IPS DF 6.9 (cell line): ENCODE data around the gene COL4A2.

Experiments used
- DNase-seq: peaks from one replicate; pipeline ENCODE4 v3.0.0-alpha.2; 2013; ENCODE audit warnings: low read depth, low spot score
- H3K27ac ChIP-seq: one replicate; pipeline ENCODE4 v1.5.1; 2013; ENCODE audit warnings: low read length, control low read depth
- H3K27me3 ChIP-seq: 2 replicates; pipeline ENCODE4 v1.6.1; 2013; ENCODE audit warnings: mild to moderate bottlenecking, low read length; ENCODE audit not compliant: control insufficient read depth, insufficient read depth
- H3K36me3 ChIP-seq: 2 replicates; pipeline ENCODE4 v1.6.1; 2013; ENCODE audit warnings: low read length; ENCODE audit not compliant: control insufficient read depth, insufficient read depth
- H3K4me1 ChIP-seq: 2 replicates; pipeline ENCODE4 v1.6.1; 2013; ENCODE audit warnings: low read length; ENCODE audit not compliant: control insufficient read depth, insufficient read depth
- H3K4me3 ChIP-seq: 2 replicates; pipeline ENCODE4 v1.5.1; 2013; ENCODE audit warnings: mild to moderate bottlenecking, low read length
- H3K9me3 ChIP-seq: 2 replicates; pipeline ENCODE4 v1.6.1; 2013; ENCODE audit warnings: low read length, inconsistent platforms; ENCODE audit not compliant: control insufficient read depth, insufficient read depth
- WGBS: extraction: QIAGEN DNeasy Blood & Tissue Kit; methylation state at CpG from one replicate; pipeline ENCODE4 v1.1.7; 2013; ENCODE audit warnings: mixed read lengths, missing lambda C conversion rate; ENCODE audit not compliant: insufficient read length, insufficient coverage; 5-methylcytosine and 5-hydroxymethylcytosine counted together

The COL4A2 gene

GRCh38 chr13:110475117-110475516 lies 168.0 kb downstream of the COL4A2 start:
- peaks cover 10% of the 10 kb centered on the region for H3K36me3 ChIP-seq
- no CpG with 5 or more reads among the region's 9 CpGs for WGBS
- no peaks in the 10 kb centered on the region for H3K4me1 ChIP-seq
- H3K9me3 ChIP-seq, result no peaks in the 10 kb centered on the region
- H3K4me3 ChIP-seq, result no peak overlapping the region
- DNase-seq, result no peak
- H3K27ac ChIP-seq, result no peak overlapping the region
- no peaks in the 10 kb centered on the region for H3K27me3 ChIP-seq

- Histone ChIP-seq H3K4me3 (no peak overlapping the region), H3K27ac (no peak overlapping the region), H3K36me3 (peaks cover 9% of the 10 kb centered on the region), H3K27me3 (no peaks in the 10 kb centered on the region), H3K9me3 (no peaks in the 10 kb centered on the region), H3K4me1 (no peaks in the 10 kb centered on the region)
- no CpG with 5 or more reads among the region's 18 CpGs for WGBS
- DNase-seq, result no peak
Measured at GRCh38 chr13:110475550-110476219, 168.6 kb downstream of the COL4A2 start.

GRCh38 chr13:110476220-110476617 lies 169.1 kb downstream of the COL4A2 start:
- DNase-seq, result no peak
- Histone ChIP-seq H3K9me3 (no peaks in the 10 kb centered on the region), H3K27ac (no peak overlapping the region), H3K27me3 (no peaks in the 10 kb centered on the region), H3K4me3 (no peak overlapping the region), H3K4me1 (no peaks in the 10 kb centered on the region), H3K36me3 (peaks cover 9% of the 10 kb centered on the region)
- no CpG with 5 or more reads among the region's 12 CpGs for WGBS

GRCh38 chr13:110477706-110478245 lies 170.7 kb downstream of the COL4A2 start:
- Histone ChIP-seq H3K4me3 (no peak overlapping the region), H3K4me1 (no peaks in the 10 kb centered on the region), H3K27me3 (no peaks in the 10 kb centered on the region), H3K36me3 (peaks cover 11% of the 10 kb centered on the region), H3K27ac (no peak overlapping the region), H3K9me3 (no peaks in the 10 kb centered on the region)
- no peak for DNase-seq
- WGBS, result no CpG with 5 or more reads among the region's 4 CpGs

GRCh38 chr13:110478405-110479214 lies 171.5 kb downstream of the COL4A2 start:
- H3K4me1 ChIP-seq, result no peaks in the 10 kb centered on the region
- H3K27me3 ChIP-seq, result no peaks in the 10 kb centered on the region
- H3K36me3 ChIP-seq, result peaks cover 11% of the 10 kb centered on the region
- no peak overlapping the region for H3K27ac ChIP-seq
- WGBS, result no CpG with 5 or more reads among the region's 16 CpGs
- H3K9me3 ChIP-seq, result no peaks in the 10 kb centered on the region
- no peak overlapping the region for H3K4me3 ChIP-seq
- DNase-seq, result no peak

GRCh38 chr13:110479215-110479545 lies 172.1 kb downstream of the COL4A2 start:
- Histone ChIP-seq H3K9me3 (no peaks in the 10 kb centered on the region), H3K36me3 (peaks cover 11% of the 10 kb centered on the region), H3K27ac (no peak overlapping the region), H3K4me3 (no peak overlapping the region), H3K27me3 (no peaks in the 10 kb centered on the region), H3K4me1 (no peaks in the 10 kb centered on the region)
- no CpG with 5 or more reads among the region's 6 CpGs for WGBS
- DNase-seq, result no peak

GRCh38 chr13:110479648-110480047 lies 172.6 kb downstream of the COL4A2 start:
- Histone ChIP-seq H3K4me1 (no peaks in the 10 kb centered on the region), H3K36me3 (peaks cover 8% of the 10 kb centered on the region), H3K27ac (no peak overlapping the region), H3K9me3 (no peaks in the 10 kb centered on the region), H3K27me3 (no peaks in the 10 kb centered on the region), H3K4me3 (no peak overlapping the region)
- no peak for DNase-seq
- WGBS, result no CpG with 5 or more reads among the region's 11 CpGs

GRCh38 chr13:110480161-110480560 lies 173.1 kb downstream of the COL4A2 start:
- Histone ChIP-seq H3K36me3 (peaks cover 5% of the 10 kb centered on the region; the same call in 1 of the 2 replicates), H3K4me1 (peaks cover 2% of the 10 kb centered on the region; the same call in 1 of the 2 replicates), H3K27ac (no peak overlapping the region), H3K4me3 (no peak overlapping the region), H3K27me3 (no peaks in the 10 kb centered on the region), H3K9me3 (no peaks in the 10 kb centered on the region)
- no CpG with 5 or more reads among the region's 5 CpGs for WGBS
- no peak for DNase-seq

GRCh38 chr13:110483386-110483968 lies 176.4 kb downstream of the COL4A2 start:
- H3K9me3 ChIP-seq, result no peaks in the 10 kb centered on the region
- WGBS, result no CpG with 5 or more reads among the region's 13 CpGs
- no peaks in the 10 kb centered on the region for H3K27me3 ChIP-seq
- DNase-seq, result no peak
- H3K27ac ChIP-seq, result no peak overlapping the region
- no peak overlapping the region for H3K4me3 ChIP-seq
- H3K4me1 ChIP-seq, result peaks cover 9% of the 10 kb centered on the region; the same call in 1 of the 2 replicates
- H3K36me3 ChIP-seq, result peaks cover 4% of the 10 kb centered on the region; the same call in 1 of the 2 replicates

- peaks cover 5% of the 10 kb centered on the region; the same call in 1 of the 2 replicates for H3K36me3 ChIP-seq
- WGBS, result no CpG with 5 or more reads among the region's 18 CpGs
Measured at GRCh38 chr13:110484290-110485048, 177.4 kb downstream of the COL4A2 start.

More at GRCh38 chr13:110484290-110485048, 177.4 kb downstream of the COL4A2 start:
- H3K4me1 ChIP-seq, result peaks cover 9% of the 10 kb centered on the region; the same call in 1 of the 2 replicates
- DNase-seq, result no peak
- no peaks in the 10 kb centered on the region for H3K9me3 ChIP-seq
- H3K27ac ChIP-seq, result no peak overlapping the region
- no peaks in the 10 kb centered on the region for H3K27me3 ChIP-seq
- no peak overlapping the region for H3K4me3 ChIP-seq
